Measurements from ENCODE around the gene ADGB. TPM values are rescaled to one million over a fixed set of nuclear protein-coding genes. Genes with fewer than 3 reads are reported as not detected.

Gene ADGB
- total and polyA plus RNA-seq, 2 donors (not counting 1 experiment from before 2014, with no cell fraction given) = not detected

DNA sequence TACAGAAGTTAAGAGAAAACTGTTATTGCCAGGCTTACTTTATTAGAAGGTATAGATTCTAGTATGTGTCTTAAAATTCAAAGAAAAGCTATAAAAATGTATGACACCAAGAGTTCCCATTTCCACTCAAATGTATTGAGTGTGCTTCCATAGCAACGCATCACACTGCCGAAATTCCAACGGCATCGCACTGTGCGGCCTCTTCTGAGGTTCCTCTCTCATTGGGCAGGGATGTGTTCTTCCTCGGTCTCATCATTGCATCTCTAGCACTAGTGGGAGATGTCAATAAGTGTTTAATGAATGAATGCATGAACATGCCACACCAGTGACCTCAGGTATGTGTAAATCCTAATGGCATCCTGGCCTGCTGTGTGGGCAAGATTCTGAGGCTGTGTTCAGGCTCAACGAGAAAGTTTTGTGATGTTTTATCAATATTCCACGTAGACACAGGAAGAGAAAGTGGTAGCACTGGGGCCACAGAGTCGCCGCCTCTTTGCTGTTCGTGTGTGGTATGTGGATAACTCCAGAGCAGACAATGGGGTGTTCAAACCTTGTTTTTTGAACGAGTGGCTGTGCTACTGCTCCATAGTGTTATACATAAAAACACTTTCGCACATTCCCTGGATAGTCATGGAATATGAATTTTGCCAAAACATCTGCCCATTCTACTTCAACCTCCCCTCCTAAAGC is 171.6 kb downstream of the ADGB start:
- Histone ChIP-seq H3K27me3 (replicated peaks in 1 of 4; ENCODE audit: control extremely low read depth in 1 of 4, control insufficient read depth in 3 of 4, insufficient read depth in 4 of 4, low read length in 3 of 4) (peaks cover 0 to 29% (median 14%) of the 10 kb centered on the region in 4 experiments), H3K79me2 (ENCODE audit: control insufficient read depth, insufficient read depth, low read length) (no peaks in the 10 kb centered on the region), H2AFZ (ENCODE audit: insufficient read depth, low read depth, low read length, poor library complexity, severe bottlenecking) (no peak overlapping the region), H3K4me3 (ENCODE audit: control extremely low read depth in 1 of 5, extremely low read depth in 1 of 5, insufficient read depth in 1 of 5, low read depth in 2 of 5, low read length in 4 of 5) (peak overlapping the region in 1 of 5 experiments; percentile 47), H3K36me3 (replicated peaks in 1 of 2; ENCODE audit: control extremely low read depth in 1 of 2, control insufficient read depth in 1 of 2, extremely low read depth in 1 of 2, insufficient read depth in 2 of 2, low read length in 1 of 2) (no peaks in the 10 kb centered on the region), H3K9ac (ENCODE audit: low read length) (no peak overlapping the region), H3K9me3 (ENCODE audit: control extremely low read depth in 1 of 3, control insufficient read depth in 2 of 3, insufficient read depth in 1 of 3, low read length in 2 of 3) (peaks cover 0 to 1% (median 0%) of the 10 kb centered on the region in 3 donors), H3K4me1 (ENCODE audit: control insufficient read depth in 2 of 2, insufficient read depth in 2 of 2, low read length in 2 of 2) (peaks cover 8 to 10% of the 10 kb centered on the region in 2 donors), H4K20me1 (ENCODE audit: control insufficient read depth, insufficient read depth, low read length, poor library complexity, severe bottlenecking) (no peaks in the 10 kb centered on the region), H3K27ac (ENCODE audit: low read length in 2 of 2) (no peak overlapping the region), H3K4me2 (replicated peaks; ENCODE audit: low read depth, low read length, poor library complexity, severe bottlenecking) (peak overlapping the region; percentile 2)
- Mint-ChIP-seq H3K4me3 (no peak overlapping the region), H3K4me1 (peaks cover 11% of the 10 kb centered on the region), H3K27me3 (peaks cover 26% of the 10 kb centered on the region), H3K27ac (no peak overlapping the region), H3K9me3 (ENCODE audit: insufficient read depth) (no peaks in the 10 kb centered on the region)
- POLR2A ChIA-PET = no interaction called here
- ATAC-seq (ENCODE audit: low read depth) (no peak), DNase-seq (no peak)
- intact Hi-C loops (cut with micrococcal nuclease) = no loop called here
- 68% methylated on average over 8 of the region's 13 CpGs for WGBS (ENCODE audit: insufficient coverage)
- TF ChIP-seq EZH2 (IDR thresholded peaks at IDR 0.05; ENCODE audit: borderline replicate concordance, insufficient read depth, low read depth, low read length, poor library complexity, severe bottlenecking) = no peak
- CTCF ChIA-PET = no interaction called here

DNA sequence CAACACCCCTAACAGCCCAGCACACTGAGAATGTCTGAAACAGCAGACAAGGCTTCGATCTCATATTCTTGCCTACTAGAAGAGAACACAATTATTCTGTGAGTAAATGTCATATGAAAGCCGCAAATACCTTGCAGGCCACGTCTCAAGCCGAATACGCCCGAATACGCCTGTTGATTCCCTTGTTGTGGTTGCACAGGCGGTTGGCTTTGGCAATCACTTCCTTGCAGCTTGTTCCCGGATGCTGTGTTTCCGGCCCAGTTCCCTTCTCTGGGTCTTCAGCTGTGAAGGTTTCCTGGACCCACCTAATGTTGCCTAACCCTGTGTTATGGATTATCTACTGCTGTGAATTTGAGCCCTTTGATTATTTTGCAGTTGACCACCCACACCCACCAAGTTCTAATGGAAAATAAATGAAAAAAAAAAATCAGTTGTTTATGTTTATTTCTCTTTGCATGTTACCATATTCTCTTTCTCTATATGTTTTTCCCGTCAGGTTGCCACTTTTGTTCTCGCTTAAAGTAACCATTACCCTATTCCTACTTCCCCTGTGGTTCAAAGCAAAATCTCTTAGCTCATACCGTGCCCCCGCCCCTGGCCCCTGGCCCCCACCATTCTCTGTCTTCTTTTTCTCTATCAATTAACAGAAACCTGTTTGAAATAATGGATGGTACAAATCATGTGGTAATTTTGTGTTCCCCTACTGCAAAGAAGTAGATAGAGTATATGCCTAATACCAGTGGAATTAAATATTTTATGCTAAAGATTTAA is 172.4 kb downstream of the ADGB start:
- H3K27me3 ChIP-seq (replicated peaks in 1 of 4; ENCODE audit: control extremely low read depth in 1 of 4, control insufficient read depth in 3 of 4, insufficient read depth in 4 of 4, low read length in 3 of 4) = peaks cover 0 to 29% (median 14%) of the 10 kb centered on the region in 4 experiments
- H3K4me3 Mint-ChIP-seq = no peak overlapping the region
- intact Hi-C loops (cut with micrococcal nuclease) = no loop called here
- ATAC-seq (ENCODE audit: low read depth) (no peak), DNase-seq (no peak)
- H3K36me3 ChIP-seq (replicated peaks in 1 of 2; ENCODE audit: control extremely low read depth in 1 of 2, control insufficient read depth in 1 of 2, extremely low read depth in 1 of 2, insufficient read depth in 2 of 2, low read length in 1 of 2) = no peaks in the 10 kb centered on the region
- 0% methylated on average over 9 of the region's 14 CpGs for WGBS (ENCODE audit: insufficient coverage)
- POLR2A ChIA-PET = no interaction called here
- TF ChIP-seq, protein P1, sequence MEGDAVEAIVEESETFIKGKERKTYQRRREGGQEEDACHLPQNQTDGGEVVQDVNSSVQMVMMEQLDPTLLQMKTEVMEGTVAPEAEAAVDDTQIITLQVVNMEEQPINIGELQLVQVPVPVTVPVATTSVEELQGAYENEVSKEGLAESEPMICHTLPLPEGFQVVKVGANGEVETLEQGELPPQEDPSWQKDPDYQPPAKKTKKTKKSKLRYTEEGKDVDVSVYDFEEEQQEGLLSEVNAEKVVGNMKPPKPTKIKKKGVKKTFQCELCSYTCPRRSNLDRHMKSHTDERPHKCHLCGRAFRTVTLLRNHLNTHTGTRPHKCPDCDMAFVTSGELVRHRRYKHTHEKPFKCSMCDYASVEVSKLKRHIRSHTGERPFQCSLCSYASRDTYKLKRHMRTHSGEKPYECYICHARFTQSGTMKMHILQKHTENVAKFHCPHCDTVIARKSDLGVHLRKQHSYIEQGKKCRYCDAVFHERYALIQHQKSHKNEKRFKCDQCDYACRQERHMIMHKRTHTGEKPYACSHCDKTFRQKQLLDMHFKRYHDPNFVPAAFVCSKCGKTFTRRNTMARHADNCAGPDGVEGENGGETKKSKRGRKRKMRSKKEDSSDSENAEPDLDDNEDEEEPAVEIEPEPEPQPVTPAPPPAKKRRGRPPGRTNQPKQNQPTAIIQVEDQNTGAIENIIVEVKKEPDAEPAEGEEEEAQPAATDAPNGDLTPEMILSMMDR (IDR thresholded peaks at IDR 0.05) = no peak
- no peak for TF ChIP-seq EZH2 (IDR thresholded peaks at IDR 0.05; ENCODE audit: borderline replicate concordance, insufficient read depth, low read depth, low read length, poor library complexity, severe bottlenecking)
- peaks cover 11% of the 10 kb centered on the region for H3K4me1 Mint-ChIP-seq
- peaks cover 8 to 10% of the 10 kb centered on the region in 2 donors for H3K4me1 ChIP-seq (ENCODE audit: control insufficient read depth in 2 of 2, insufficient read depth in 2 of 2, low read length in 2 of 2)
- CTCF ChIA-PET = no interaction called here
- H3K9me3 Mint-ChIP-seq (ENCODE audit: insufficient read depth) = no peaks in the 10 kb centered on the region
- peaks cover 0 to 1% (median 0%) of the 10 kb centered on the region in 3 donors for H3K9me3 ChIP-seq (ENCODE audit: control extremely low read depth in 1 of 3, control insufficient read depth in 2 of 3, insufficient read depth in 1 of 3, low read length in 2 of 3)
- H3K4me3 ChIP-seq (ENCODE audit: control extremely low read depth in 1 of 5, extremely low read depth in 1 of 5, insufficient read depth in 1 of 5, low read depth in 2 of 5, low read length in 4 of 5) = peak overlapping the region in 1 of 5 experiments; percentile 47
- no peak overlapping the region for H3K9ac ChIP-seq (ENCODE audit: low read length)
- peaks cover 27% of the 10 kb centered on the region for H3K27me3 Mint-ChIP-seq
- H3K4me2 ChIP-seq (replicated peaks; ENCODE audit: low read depth, low read length, poor library complexity, severe bottlenecking) = peak overlapping the region; percentile 2
- H2AFZ ChIP-seq (ENCODE audit: insufficient read depth, low read depth, low read length, poor library complexity, severe bottlenecking) = no peak overlapping the region
- no peaks in the 10 kb centered on the region for H4K20me1 ChIP-seq (ENCODE audit: control insufficient read depth, insufficient read depth, low read length, poor library complexity, severe bottlenecking)
- H3K27ac Mint-ChIP-seq = no peak overlapping the region
- H3K27ac ChIP-seq (ENCODE audit: low read length in 2 of 2) = no peak overlapping the region
- H3K79me2 ChIP-seq (ENCODE audit: control insufficient read depth, insufficient read depth, low read length) = no peaks in the 10 kb centered on the region

Measured in B cell (primary cell).